ENCODE measurements around the gene OR4D1.

The OR4D1 gene

DNA sequence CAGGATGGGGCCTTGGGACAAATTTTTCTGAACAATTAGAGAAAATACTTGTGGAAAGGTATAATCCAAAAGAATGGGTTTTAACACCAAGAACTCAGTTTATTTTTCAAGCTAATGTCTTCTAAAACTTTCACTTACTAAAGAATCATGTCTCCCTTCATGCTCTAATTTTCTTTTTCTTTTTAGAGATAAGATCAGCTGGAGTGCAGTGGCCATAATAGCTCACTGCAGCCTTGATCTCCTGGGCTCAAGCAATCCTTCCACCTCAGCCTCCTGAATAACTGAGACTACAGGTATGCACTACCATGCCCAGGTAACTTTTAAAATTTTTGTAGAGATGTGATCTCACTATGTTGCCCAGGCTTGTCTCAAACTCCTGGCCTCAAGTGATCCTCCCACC is 5.5 kb downstream of the OR4D1 start:
- DNase-seq (ENCODE audit: low read depth in 2 of 2), result no peak

DNA sequence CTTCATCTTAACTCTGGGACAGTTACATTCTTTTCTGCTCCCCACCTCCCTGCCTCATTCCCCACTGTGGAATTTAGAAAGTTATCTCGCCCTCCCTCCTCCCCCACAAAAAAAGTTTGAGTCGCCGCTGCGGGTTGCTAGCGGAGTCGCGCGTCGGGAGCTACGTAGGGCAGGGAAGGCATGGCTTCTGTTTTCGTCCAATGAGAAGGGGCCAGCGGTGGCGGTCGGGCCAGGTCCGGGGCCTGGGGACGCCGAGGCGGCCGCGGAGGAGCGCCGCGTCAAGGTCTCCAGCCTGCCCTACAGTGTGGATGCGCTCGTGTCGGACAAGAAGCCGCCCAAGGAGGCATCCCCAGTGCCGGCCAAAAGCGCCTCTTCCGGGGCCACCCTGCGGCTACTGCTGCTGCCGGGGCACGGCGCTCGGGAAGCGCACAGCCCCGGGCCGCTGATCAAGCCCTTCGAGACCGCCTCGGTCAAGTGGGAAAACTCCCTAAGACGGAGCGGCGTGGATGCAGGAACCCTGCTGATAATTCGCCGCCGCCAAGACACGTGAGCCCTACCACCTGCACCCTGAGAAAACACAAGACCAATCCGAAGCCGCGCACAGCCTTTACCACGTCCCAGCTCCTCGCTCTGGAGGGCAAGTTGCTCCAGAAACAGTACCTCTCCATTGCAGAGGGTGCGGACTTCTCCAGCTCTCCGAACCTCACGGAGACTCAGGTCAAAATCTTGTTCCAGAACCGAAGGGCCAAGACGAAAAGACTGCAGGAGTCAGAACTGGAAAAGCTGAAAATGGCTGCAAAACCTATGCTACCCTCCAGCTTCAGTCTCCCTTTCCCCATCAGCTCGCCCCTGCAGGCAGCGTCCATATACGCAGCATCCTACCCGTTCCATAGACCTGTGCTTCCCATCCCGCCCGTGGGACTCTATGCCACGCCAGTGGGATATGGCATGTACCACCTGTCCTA is 8.9 kb downstream of the OR4D1 start:
- DNase-seq (ENCODE audit: low read depth in 2 of 2), result peak; percentile 35 to 47

DNA sequence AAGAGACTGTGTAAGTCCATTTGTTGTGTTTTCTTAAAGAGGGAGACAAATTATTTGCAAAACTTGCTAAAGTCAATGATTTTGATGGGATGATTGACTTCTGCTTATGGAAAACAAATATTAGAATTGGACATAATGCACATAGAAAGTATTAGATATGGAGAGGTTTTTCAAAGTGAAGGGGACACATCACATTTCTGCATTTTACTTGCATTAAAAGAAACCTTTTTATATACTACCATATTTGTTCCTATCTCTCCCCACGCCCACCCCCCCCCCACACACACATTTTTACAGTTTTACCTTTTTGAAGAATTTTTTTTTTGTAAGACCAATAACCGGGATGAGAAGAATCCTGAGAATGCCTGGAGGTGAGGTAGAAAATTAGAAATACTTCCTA is 10.0 kb downstream of the OR4D1 start:
- no peak for DNase-seq (ENCODE audit: low read depth in 2 of 2)

DNA sequence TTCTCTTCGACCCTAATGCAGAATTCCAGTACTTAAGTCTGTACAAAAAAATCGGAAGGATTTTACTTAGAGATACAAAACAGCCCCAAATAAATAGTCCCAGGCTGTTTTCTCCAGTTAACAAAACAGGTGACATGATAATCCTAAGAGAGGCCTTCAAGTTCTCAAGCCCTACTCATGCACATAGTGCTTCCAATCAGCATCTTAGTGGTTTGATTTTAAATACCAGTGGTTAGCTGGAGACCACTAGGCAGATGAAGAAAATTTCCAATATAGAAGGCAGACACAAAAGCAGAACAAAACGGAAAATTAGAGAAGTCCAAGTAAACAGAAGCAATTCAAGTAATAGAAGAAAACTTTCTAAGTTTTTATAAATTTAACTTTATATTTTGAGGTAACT is 13.4 kb downstream of the OR4D1 start:
- no peak for DNase-seq (ENCODE audit: low read depth in 2 of 2)

DNA sequence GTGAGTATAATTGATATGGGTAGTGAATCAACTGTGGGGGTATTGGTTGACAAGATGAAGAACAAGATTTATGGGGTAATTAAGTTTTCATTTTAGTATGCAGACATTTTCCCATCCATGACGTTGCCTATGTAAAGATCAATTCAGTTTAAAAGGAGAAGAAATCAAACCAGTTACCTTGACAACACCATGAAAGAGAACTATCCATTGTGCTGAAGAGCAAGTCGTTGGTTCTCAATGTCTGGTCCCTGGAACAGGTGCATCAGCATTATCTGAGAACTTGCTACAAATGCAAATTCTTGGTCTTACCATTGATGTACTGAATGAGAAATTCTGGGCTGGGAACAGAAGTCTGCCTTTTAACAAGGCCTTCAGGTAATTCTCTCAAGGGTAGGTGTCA is 17.8 kb downstream of the OR4D1 start:
- no peak for DNase-seq (ENCODE audit: low read depth in 2 of 2)

DNA sequence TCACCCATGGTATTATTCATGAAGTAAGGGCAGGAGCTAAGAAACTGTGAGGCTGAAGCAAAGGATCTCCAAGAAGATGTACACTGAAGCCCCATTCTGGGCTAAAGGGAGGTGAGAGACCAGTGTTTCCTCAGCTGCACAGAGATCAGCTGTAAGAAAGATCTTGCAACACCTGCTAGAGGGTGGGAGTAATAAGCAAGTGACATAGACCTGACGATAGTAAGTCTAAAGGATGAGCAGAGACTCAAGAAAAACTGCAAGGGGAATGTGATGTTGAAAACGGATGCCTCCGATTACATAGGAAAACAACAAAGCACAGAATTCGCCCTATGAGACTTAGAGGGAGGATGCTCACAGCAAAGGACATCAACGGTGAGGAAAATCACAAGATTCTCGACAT is 18.5 kb downstream of the OR4D1 start, which contains the start of gene OR4D2:
Gene OR4D2 (plus strand): TSS at position 301 of the 400 bp plus-strand sequence. CDS start 2,674 bp downstream, outside the sequence.
- no peak for DNase-seq (ENCODE audit: low read depth in 2 of 2)

DNA sequence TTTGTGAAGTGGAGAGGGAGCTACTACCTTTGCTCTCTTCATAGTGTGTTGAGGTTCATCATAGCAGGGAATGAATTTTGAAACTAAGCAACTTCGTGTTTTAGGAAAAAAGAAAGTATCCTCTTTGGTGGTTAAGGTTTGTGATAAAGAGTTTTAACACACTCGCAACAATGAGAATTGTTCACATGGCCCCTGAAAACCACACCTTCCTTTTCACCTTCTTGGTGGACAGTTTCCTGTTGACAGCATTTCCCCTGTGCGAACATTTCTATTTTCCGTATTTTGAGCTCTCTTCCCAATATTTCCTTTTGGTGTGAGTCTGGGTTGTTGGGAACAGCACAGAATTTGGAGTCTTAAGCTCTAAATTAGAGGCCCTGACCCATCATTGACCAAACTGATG is 22.4 kb downstream of the OR4D1 start:
- DNase-seq (ENCODE audit: low read depth in 2 of 2), result no peak

DNA sequence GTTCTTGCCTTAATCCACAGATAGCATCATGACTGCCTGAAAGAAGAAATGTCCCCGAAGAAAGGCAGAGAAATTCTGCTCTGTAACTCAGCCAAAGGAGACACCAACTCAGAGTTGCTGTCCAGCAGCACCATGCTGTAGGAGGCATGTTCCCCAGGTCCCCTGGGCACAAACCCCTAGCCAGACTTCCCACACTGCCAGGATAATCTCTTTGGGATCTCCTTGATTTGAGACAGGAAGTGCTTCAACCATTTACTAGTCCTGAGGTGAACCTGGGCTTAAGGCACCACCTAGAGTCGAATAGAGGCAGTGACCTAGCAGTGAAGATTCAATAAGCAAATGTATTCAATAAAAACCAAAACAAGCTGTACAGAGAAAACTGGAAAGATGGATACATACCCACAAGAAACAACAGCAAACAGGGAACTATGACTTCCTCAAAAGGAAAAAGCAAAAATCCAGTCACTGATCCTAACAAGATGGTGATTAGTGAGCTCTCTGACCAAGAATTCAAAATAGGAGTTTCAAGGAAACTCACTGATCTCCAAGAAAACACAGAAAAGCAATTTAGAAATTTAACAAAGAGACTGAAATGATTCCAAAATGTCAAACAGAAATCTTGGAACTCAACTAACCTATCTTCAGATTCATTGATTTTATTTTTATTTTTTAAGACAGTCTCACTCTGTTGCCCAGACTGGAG is 24.3 kb downstream of the OR4D1 start:
- no peak for DNase-seq (ENCODE audit: low read depth in 2 of 2)

DNA sequence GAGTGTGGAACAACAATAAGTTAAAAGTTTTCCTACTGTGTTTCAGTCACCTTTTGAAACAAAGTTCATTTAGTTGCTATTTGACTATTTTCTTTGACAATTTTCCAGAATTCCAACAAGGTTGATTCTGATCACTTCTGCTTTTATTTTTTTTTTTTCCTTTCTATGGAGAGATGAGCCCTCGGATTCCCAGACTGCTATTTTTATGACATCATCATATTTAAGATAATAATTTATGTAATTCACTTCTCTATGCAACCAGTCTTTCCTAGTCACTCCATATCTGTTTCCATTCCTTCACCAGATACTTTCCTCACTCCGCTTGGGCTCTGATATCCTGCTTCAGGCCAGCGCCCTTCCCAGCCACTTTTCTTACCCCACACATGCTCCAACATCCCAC is 26.7 kb downstream of the OR4D1 start:
- no peak for DNase-seq (ENCODE audit: low read depth in 2 of 2)

DNA sequence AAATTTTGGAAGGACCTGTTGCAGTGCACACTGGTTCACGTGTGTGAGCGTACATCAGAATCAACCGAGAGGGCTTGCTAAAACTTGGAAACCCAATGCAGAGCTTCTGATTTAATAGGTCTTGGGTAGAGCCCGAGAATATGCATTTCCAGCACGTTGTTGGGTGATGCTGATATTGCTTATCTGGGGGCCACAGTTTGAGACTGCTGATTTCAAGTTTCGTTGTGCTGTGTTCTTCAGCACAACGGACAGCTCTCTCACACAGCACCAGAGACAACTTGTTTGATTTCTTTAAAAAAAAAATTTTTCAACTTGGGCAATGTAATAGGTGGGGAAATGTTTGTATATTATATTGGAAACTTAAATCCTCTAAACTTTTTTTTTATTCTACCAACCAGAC is 28.0 kb downstream of the OR4D1 start:
- no peak for DNase-seq (ENCODE audit: low read depth in 2 of 2)

DNA sequence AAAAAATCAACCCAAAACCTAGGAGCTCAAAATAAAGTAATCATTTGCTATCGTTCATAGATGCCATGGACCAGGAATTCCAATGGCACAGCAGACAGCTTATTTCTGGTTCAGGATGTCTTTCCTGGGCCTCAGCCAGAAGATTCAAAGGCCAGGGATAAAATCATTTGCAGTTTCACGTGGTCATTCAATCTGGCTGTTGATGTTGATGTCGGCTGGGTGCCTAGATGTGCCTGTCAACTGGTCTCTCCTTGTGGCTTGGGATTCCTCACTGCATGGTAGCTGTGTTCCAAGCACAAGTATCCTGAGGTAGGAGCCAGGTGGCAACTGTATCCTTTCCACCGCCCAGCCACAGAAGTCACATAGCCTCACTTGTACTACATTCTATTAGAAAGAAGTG is 33.6 kb downstream of the OR4D1 start:
- no peak for DNase-seq (ENCODE audit: low read depth in 2 of 2)

DNA sequence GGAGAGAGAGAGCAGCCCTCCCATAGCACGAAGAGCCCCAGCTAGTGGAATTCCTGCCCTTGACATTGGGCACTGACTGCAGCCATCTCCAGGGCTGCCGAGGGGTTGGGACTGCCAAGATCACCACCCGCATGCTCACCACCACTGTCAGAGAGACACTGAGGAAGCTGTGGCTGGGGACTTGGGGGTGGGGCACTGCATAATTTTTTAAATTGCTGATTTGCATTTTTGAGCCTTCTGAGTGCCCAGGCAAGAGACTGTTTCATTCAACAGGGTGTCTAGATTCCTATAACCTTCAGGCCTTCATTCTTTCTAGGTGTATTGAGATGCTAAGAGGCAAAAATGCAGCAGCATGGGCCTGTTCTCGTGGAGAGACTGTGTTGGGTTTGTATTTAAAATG is 35.3 kb downstream of the OR4D1 start:
- no peak for DNase-seq (ENCODE audit: low read depth in 2 of 2)

DNA sequence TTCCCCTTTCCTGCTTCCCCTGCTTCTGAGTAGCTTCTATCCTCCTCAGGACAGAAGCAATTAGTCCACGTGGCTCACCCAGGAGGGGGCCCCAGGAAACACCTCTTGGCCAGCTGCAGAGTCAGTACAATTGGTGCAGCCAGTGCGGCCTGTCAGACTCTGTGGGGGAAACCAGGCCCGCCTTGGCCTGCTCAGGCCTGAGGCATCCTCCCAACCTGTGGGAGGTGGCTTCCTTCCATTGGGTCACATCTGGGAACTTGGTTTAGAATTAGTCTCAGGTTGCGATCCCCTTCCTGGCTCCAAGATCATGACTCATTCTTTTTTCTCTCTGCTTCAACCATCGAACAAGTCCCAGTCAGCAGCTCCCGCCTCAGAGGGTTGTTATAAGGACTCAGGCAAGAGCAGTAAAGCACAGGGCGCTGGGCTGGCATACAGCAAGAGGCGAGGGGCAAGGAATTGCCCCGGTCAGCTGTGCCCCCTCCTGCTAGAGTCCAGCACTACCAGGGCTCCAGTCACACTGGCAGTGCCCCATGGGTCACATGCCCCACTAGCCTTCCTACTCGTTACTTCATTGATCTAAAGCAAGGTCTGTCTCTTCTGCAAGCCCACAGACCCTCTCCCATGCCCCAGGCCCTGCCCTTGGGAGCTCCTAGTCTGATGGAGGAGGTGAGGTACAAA is 36.3 kb downstream of the OR4D1 start:
- DNase-seq (ENCODE audit: low read depth in 2 of 2), result no peak

DNA sequence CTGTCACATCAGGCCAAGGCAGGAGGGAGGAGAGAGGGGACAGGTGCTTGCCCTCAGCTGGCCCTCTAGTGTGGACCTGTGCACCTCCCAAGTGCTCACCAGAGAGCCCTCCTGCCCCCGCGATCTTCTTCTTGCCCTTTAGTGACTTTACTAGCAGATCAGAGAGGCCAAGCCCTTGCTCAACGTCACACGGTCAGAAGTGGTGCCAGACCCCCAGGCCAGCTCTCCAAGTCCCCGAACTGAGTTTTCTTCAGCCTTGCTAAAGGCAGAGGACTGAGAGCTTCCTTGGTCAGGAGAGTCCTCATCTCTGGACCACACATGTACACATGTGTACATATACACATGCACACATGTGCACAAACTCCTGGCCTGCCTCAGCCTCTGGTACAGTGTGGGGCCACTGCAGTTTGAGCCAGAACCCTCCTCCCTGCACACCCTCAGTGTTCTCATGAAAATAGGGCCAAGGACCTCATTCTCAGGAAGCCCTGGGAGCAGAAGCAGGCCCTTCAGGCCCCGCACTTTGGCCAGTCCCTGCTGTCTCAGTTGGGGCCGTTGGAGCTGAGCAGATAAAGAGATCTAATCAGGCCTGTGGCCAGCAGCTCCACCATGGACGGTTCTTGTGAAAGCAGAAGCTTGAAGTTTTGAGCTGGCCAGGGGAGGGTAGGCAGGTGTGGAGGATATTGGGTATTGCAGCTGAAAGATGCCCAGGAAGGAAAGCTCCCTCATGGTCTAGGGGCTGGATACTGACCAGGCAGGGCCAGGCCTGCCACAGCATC is 37.0 kb downstream of the OR4D1 start:
- no peak for DNase-seq (ENCODE audit: low read depth in 2 of 2)

DNA sequence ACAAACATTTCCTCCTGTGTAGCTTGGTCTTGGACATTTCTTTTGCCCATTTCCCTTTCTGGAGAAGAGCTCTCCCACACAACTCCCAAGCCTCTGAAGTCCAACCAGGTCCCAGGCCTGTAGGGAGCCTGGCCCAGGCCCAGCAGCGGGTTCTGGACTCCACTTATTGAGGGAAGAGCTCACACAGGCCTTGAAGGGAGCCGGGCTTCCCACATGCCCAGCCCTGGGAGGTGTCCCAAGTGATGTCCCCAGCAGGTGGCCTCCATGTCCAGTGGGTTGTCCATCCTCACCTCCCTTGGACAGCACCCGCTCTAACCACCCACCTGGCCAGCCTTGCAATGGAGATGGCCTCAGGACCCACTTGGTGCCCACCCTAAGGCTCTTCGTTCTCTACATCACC is 38.4 kb downstream of the OR4D1 start:
- DNase-seq (ENCODE audit: low read depth in 2 of 2), result no peak

DNA sequence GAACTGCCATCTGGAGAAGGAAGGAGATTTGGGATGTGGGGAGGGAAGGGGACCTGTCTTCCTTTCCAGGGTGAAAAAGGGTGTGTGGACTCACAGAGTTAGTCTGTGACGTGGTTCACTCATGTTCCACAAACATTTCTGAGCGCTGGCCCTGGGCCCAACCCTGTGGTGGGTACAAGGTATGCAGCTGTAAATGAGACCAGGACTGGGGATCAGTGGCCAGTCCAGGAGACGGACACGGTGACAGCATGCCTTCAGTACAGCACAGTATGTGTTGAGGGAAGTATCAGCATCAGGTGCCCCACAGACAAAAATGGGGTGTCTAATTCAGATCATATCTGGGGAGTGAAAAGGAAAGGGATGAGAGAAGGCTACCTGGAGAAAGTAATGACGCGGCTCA is 38.9 kb downstream of the OR4D1 start:
- DNase-seq (ENCODE audit: low read depth in 2 of 2), result no peak

DNA sequence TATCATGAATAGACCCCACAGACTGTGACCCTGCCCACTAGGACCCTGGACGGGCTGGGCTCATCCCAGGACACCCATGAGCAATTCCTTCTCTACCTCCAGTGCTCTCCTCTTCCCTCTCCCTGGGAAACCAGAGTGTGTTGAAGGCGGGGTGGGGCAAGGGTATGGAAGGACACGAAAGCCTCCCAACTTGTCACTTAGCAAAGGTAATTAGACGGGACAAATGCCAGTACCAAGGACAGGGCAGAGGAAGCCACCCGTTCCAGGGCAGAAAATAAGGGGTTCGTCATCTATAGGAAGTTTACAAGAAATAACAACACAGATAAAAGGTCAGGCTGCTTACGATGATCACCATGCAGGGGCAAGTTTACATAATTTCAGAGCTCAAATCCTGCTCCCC is 39.5 kb downstream of the OR4D1 start:
- no peak for DNase-seq (ENCODE audit: low read depth in 2 of 2)

DNA sequence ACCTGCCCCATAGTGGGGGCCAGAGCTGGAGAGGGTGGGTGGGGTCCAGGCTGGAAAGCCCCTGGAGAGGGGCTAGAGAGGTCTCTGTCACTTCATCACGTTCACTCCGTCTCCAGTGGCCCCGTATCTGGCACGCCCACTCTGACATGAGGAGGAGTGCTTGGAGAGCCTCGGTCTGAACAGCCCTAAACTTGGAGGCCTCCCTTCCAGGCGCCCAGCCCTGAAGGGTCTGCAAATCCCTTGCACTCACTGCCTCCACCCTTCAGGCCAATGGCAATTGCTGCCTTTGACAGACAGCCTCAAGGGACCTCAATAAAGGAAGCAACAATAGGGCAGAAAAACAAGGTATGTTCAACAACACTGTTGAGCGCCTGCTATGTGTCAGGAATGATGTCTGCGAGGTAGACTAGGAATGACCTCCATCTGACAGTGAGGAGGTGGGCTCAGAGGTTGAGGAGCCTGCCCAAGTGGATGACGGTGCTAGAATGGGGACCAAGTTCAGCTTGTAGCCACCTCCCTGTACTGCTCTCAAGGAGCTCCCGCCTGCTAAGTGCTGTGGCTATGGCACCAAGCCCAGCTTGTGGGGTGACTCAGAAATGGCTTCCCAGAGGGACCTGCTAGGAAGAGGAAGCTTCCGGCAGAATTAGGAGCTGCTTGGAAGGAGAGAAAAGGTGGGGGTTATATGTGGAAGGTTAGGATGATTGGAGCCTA is 41.4 kb downstream of the OR4D1 start:
- DNase-seq (ENCODE audit: low read depth in 2 of 2), result no peak

DNA sequence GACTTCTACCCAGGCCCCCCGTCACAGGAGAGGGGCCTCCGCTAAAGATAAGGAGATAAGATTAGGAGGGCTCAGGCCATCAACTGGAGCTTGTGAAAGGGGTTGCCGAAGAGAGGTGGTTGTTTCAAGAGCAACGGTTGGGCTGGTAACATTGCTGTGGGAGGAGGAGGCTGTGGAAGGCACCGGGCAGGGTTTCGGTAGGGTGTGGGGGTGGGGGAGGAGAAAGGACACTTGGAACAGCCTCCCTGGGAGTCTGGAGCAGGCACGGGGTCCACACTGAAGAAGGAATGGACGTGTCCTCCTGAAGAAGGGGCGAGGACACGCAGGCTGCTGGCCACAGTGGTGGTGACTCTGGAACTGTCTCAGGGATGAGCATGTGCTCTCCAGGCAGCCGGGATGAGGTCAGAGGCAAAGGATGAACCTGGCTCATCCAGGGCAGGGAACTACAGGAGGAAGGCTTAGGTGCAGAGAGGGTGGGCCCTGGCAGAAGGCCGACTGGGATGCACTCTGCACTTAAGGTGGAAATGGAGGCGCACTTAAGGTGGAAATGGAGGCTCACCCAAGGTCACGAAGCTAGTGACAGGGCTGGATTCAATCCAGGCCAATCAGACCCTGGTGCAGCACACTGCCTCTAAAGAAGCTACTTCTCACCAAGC is 43.2 kb downstream of the OR4D1 start:
- no peak for DNase-seq (ENCODE audit: low read depth in 2 of 2)

DNA sequence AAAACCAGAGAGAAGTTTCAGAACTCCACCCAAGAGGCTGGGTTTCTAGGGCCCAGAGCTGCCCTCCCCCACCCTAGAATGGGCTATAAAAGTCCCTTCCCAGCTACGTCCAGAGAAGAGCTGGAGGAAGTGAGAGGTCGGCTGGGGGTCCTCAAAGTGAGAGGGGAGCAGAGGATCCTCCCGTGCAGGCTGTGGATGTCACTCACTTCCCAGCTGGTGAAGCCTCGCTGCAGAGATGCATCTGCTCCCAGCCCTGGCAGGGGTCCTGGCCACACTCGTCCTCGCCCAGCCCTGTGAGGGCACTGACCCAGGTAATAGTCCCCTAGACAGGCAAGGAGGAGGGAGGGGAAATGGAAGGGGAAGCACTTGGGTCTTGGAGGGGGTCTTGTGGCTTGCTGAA is 44.4 kb downstream of the OR4D1 start, which contains the start of gene EPX:
Gene EPX (plus strand): TSS at position 115 of the 400 bp plus-strand sequence. CDS start 121 bp downstream, at position 236.
- no peak for DNase-seq (ENCODE audit: low read depth in 2 of 2)

All from stimulated activated CD4-positive, alpha-beta T cell treated with anti-CD3 and anti-CD28 coated beads, Interleukin-15, amount 100 ng/mL, for 48 hours (primary cell).